NCI-H446 treated with DMSO at 0.1 percent for 48 hours (cell line): ENCODE measurements around the gene PITPNC1.
A peak's percentile ranks its signal among the peaks of the same experiment; 100 is the strongest.
"Not testable (repeated sequence)": the region's sequence is repeated elsewhere in the genome, so short reads cannot be mapped to it uniquely, and the experiment has no call there.

Experiments
- DNase-seq: peaks from one replicate; lab custom pipeline; 2025; lab: John Stamatoyannopoulos, UW

PITPNC1 gene

DNA sequence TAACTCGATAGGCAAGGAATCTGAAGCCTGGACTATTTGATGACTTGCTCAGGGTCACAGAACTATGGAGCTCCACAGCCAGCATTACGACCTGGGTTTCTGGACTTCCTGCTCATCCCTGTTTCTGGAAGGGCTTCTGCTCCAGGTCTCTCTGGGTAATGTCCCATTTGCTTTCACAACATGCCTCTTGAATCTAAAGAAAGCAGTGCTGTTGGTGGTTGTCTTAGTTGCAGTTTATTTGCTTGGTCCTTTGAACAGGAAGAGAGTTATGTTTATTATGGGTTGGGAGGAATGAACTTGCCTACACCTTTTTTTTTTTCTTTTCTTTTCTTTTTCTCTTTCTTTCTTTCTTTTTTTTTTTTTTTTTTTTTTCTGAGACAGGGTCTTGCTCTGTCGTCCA lies 84.8 kb downstream of the PITPNC1 start:
- DNase-seq, result no peak

DNA sequence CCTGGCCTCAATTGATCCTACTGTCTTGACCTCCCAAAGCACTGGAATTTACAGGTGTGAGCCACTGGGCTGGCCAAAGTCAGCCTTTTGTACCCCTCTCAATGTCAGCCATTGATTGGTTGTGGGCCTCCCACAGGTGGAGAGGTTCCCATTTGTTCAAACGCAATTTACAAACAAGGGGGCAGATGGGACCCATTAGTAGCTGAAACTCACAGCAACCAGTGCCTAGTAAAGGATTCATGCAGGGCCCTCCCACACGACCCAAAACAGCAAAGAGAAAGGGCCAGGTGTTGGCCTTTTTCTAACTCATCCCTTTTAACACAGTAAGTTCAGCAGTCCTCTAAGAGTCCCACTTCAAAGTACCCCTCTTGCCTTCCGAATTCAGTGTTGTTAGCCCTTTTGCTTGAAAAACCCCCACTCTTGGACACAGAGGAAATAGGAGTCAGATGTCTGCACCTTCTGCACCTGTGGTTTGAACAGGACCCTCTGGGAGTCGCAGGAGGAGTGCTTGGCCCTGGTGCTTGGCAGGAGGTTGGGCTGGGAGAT lies 89.2 kb downstream of the PITPNC1 start:
- no peak for DNase-seq

DNA sequence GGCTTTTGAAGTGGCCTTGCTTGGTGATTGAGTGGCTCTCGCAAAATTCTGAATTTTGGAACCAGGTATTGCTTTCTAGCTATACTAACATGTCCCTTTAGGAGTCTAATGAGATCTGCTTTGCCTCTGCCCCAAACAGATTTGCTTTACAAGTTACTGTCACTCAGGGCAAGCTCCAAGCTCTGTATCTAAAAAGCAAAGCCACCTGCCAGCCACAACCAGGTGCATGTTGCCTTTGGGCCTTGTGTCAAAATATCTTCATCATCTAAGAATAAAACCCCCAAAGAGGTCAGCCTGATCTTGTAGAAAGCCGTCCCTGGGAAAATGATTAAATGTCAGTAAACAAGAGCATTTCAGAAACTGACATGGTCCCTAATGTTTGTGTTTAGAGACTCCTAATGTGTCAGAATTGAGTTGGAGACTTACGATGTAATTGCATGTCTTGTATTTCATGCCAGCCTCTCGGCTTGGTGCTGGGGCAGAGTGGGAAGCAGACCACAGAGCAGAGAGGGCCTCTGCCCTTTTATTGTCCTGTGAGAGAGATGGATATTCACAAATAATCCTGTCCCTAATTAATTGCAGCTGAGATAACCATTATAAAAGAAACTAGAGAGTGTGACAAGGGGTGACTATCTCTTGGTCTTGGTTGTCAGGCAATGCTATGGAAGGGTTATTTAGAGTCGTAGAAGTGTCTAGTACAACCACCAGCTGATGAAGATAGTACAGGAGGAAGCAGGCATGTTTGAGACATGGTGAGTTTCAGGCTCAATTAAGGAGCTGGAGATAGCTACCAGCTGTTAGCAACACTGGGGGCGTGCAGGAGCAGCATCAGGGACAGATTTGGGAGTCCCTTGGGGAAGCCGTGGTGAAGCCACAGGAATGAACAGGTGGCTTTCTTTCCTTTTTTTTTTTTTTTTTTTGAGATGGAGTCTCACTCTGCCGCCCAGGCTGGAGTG lies 90.7 kb downstream of the PITPNC1 start:
- DNase-seq, result no peak

DNA sequence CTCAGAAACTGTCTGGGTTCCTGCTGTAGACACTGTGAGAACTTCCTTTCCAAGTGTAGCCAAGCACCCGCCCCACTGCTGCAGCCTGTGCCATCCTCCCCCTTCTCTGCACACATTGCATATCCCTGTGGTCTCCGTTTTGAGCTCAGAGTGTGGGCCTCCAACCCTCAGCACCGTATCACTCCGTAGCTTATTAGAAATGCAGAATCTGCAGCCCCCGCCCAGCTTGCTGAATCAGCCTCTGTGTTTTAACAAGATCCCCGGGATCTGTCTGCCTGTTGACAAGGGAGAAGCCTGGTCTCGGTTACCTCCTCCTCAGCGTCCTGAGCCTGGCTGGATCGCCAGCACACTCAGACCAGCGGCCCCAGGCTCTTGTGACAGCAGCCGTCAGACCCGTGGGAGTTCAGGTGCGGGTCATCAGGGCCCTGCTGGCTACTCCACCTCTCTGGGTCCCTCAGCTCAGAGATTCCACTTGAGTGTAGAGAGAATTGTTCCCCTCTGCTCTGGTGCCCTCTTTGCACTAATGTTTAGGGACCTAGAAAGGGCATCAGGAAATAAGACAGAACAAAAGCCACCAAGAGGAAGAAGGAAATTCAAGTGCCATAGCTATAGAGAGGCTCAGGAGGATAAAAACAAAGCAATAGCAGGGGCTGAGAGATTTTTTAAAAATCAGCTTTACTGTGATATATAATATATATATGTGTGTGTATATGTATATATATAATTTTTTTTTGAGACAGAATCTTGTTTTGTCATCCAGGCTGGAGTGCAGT lies 92.3 kb downstream of the PITPNC1 start:
- no peak for DNase-seq

DNA sequence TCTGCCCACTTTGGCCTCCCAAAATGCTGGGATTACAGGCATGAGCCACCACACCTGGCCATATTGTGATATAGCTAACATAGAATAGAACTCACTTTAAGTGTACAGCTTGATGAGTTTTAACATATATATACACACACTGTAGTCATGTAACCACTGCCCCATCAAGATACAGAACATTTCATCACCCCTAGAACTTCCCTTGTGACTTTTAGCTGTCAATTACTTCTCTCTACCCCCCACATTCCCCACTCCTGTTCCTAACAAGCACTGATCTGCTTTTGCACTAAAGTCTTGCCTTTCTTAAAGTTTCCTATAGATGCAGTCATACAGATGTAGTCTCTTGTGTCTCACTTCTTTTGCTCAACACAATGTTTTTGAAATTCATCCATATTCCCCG lies 93.1 kb downstream of the PITPNC1 start:
- DNase-seq, result no peak

DNA sequence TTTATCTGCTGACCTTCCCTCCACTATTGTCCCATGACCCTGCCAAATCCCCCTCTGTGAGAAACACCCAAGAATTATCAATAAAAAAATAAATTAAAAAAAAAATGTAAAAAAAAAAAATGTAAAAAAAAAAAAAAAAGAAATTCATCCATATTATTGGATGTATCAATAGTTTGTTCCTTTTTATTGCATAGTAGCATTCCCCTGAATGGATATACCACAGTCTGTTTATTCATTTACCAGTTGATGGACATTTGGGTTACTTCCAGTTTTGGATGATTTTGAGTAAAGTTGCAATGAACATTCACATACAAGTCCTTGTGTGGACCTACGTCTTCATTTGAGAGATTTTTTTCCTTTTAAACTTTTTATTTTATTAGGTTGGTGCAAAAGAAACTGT lies 94.0 kb downstream of the PITPNC1 start:
- DNase-seq, result no peak

DNA sequence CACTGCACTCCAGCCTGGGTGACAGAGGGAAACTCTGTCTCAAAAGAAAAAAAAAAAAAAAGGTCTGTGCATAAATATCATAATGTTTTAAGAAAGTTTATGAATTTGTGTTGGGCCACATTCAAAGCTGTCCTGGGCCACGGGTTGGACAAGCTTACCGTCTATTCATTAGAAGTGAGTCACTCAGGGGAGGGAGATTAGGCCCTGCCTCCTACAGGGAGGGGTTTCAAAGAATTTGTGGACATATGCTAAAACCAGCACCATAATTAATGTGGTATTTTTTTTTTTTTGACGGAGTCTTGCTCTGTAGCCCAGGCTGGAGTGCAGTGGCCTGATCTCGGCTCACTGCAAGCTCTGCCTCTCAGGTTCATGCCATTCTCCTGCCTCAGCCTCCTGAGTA lies 95.5 kb downstream of the PITPNC1 start:
- DNase-seq, result peak; percentile 31

DNA sequence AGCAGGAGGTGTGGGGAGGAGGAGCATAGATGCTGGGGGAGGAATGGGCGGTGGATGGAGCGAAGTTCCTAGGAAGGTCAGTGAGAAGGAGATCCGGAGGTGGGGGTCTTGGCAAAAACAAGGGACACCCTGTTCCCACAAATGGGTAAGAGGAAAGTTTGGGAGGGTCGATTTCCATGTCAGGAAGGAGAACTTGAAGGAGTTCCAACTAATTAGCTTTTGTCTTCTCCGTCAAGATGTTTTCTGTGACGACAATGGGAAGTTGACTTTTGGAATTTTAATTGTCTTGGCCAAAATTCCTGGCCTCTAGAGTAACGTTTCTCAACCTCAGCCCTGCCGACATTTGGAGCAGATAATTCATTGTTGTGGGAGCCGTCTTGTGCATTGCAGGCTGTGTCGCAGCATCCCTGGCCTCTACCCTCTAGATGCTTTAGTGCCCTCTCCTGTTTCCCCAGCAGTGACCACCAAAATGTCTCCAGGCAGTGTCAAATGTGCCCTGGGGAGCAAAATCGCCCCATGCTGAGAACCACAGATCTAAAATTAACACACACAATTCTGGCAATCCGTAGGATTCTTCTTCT lies 97.1 kb downstream of the PITPNC1 start:
- DNase-seq, result no peak

DNA sequence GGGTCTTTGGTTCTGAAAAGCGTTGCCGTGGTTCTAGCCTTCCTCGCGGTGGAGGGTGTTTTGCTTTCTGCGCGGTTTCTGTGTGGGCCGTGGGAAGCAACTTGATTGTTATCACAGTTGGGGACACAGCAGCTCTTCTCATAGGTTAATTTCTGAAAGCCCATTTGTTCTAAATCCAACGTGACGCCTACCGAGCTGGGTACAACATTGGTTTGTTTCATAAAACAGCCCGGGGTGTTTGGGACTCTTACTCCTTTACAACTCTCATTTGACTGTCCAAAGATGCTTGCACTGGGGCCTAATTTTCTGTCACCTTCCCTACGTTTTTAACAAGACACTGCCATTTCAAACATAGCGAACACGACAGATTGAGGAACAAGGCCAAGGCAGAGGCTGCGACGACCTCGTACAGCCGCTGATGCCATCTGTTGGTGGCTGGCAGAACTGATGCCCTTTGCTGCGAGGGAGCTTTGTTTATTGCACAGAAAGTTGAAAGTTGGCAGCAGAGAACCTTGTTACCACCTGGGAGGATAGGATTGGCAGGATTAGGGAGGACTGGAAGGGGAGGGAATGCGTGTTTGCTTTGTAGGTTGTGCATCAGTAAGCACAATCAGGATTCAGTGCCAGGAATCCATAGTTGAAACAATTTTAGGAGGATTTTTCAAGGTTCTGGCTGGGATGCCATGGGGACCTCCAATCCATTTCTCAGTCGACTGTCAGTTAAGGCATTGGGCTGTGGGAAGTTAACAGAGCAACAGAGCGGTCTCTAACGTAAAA lies 98.3 kb downstream of the PITPNC1 start:
- DNase-seq, result peak; percentile 96

DNA sequence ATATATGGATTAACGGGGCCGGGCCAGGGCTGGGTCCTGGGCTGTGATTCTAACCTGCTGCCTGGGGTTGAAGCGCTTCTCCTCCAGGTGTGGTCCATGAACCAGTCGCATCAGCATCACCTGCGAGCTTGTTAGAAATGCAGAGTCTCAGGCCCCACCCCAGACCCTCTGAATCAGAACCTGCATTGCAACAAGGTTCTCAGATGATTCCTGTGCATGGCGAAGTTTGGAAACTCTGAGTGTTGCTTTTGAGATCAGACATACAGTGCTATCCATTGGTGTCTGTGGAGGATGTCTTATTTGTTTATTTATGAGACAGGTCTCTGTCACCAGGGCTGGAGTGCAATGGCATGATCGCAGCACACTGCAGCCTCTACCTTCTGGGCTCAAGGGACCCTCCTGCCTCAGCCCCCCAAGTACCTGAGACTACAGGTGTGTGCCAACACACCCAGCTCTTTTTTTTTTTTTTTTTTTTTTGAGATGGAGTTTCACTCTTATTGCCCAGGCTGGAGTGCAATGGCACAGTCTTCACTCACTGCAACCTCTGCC lies 99.8 kb downstream of the PITPNC1 start:
- no peak for DNase-seq

DNA sequence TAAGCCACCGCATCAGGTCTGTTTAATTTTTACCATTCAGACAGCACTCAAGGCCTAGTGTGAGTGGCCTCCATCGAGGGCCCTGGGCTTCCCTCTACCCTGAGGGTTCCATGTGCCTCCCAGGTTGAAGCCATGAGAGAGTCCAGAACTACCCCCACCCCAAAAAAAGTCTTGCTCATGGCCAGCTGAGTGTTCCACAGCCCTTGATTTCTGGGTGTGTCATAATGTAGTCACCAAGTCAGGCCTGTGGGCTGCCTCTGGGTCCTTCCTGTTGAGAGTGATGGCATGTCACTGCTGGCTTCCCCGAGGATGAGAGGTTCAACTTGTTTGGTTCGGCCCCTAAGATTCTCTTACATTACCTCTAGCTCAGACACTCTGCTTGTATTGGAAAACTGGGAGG lies 100.6 kb downstream of the PITPNC1 start:
- DNase-seq, result no peak

DNA sequence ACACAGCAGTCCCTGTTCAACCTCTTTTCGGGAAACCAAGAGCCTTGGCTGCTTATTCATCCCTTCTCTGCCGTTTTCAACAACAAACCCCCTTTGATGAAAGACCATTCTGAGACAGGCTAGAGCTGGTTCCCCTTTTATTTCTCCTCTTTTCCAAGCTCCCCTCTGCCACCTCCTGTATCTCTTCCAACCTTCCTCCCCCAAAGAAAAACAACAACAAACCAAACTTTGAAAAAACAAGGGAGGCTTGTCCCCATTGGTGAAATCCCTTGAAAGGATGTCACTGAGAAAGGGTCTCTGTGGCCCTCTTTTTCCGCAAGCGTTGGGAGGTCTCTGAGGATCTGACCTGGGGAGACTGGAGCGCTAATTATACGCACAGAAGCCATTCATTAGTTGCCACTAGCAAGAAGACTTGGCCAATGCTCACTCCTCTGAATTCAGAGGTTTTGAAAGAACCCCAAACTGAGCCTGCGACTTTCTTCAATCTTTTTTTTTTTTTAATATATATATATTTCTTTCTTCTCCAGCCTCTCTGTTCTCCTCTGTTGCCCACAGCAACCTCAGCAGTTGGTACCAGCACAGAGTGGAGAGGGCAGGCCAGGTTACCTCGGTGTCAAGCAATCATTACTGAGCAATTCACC lies 101.4 kb downstream of the PITPNC1 start:
- no peak for DNase-seq

DNA sequence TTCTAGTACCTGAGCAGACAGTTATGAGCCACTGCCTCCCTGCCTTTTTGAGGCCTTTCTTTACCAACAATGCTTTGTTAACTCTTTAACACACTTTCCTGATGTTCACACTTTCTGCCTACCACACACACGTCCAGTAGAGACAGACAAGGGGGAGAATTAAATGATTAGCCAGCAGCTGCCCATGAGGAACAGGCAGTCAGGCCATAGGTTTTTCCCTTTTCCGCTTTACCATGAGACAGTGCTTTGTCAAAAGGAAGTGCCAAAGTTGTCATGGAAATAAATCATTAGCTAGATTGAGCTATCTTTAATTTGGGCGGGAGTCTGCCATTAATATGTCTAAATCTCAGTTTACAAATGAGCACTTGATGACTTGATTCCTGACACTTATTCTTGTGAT lies 102.1 kb downstream of the PITPNC1 start:
- no peak for DNase-seq

DNA sequence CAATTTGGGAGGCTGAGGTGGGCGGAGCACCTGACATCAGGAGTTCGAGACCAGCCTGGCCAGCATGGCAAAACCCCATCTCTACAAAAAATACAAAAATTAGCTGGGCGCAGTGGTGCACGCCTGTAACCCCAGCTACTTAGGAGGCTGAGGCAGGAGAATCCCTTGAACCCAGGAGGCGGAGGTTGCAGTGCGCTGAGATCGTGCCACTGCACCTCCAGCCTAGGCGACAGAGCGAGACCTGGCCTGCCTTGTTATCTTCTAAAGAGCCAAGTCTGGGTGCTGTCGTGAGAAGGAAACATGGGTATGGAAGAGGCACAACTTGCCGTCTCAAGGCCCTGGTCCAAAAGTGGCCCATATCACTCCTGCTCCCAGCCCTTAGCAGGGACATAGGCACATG lies 103.9 kb downstream of the PITPNC1 start:
- DNase-seq, result not testable (repeated sequence)

DNA sequence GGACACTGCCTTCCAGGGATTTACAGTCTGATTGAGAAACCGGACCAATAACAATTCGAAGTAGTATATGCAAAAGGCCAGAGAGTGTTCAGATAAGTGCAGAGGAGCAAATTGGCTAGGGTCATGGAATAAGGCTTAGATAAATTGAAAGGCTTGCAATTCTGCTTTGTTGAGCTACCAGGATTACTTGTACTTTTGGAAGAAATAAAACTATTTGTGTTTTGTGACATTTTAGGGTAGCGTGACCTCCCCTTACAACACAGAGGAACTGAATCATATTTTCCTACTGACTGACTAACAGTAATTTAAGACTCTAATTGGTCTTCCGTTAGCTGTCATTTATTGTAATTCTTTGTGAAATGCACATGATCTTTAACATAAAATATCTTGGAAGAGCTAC lies 104.7 kb downstream of the PITPNC1 start:
- no peak for DNase-seq

DNA sequence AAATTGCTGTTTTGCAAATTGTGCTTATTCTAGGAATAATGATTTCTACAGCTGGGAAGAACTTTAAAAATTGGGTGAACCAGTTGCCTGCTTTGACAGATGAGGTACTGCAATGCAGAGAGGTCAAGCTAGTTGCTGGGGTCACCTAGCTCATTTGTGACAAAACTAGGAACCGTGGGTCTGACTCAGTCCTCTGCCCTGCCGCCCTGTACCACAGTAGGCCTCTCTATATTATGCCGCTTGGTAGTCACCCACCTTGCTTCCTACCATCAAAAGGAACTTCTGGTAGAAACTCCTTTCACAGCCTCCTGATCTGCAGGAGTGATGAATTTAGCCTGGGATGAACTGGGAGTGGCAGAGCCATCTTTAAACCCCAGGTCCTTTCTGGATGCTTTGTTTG lies 105.7 kb downstream of the PITPNC1 start:
- DNase-seq, result no peak

DNA sequence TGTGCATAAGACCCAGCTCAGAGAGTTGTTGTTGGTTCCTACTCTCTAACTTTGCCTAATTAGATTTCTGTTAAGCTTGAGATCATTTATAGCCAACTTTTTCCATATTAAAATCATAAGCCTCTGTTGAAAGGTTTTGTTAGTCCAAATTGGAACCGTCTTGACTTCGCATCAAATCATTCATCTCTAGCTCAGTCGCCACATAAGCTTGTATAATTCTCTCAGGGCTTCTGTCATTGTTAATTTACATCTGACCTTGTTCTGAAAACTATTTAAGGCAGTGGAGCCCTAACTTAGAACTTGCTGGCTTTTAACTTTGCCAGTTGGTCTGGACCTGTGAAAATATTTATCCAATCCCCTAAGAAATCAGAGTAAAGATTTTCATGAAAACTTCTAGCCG lies 107.2 kb downstream of the PITPNC1 start:
- DNase-seq, result no peak

DNA sequence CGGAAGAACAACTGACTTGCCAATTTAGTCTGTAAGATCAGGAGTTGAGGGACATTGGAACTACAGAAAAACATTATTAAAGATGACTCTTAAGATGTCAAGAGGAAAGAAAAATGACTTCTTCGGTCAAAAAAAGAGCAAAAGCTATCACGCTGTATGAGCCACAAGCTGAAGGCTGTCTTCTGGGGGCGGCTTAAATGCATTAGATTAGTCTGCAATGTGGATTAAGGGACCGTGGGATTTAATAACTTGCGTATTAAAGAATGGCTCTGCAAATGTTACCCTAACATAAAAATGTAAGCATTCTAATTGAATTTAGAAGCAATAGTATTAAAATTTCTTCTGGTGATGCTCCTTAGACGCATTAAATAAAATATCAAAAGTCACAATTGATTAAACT lies 108.6 kb downstream of the PITPNC1 start:
- DNase-seq, result no peak

DNA sequence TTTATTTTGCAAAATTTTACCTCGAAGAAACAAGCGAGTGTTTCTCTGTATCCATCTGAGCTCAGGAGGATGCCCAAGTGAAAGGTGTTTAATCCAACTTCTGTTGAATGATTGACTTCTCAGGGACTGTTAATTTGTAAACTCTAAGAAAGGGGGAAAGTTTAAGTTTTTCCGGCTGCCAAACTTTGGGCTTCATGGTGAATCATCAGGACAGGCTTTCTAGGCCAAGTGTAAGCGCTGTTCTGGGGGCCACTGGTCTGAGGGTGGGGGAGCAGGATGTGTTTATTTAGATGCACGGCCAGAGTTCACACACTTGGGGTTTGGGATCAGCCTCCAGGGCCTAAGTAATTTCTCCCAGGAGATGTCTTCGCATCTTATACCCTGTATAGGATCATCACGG lies 110.4 kb downstream of the PITPNC1 start:
- no peak for DNase-seq

DNA sequence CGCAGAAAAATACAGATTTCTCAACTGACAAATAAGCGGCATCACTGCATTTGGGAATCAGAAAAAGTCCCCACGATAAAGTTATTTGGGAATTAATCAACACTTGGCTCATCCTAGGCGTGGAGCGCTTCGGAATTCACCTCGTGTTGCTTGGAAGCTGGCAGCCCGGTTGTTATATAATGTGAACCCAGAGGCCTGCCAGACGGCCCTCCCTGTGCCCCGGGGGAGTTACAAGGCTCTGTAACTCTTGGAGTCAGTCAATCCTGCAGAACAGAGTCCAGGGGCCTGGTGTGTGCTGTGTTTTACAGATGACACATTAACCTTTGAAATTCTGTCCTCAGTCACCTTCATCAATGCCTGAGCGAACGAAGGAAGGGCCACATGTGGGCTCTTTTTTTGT lies 111.1 kb downstream of the PITPNC1 start:
- DNase-seq, result no peak

DNA sequence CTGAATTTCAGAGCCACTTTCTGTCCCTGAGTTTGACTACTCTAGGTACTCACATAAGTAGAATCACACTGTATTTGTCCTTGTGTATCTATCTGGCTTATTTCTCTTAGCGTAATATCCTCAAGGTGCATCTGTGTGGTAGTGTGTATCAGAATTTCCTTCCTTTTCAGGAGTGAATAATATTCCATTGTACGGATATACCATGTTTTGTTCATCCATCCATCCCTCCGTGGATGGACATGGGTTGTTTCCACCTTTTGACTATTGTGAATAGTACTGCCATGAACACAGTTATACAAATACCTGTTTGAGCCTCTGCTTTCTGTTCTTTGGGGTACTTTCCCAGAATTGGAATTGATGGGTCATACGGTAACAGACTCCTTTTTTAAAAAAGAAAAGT lies 111.7 kb downstream of the PITPNC1 start:
- no peak for DNase-seq
